Epithelial cell of esophagus (primary cell): ENCODE results near the gene KLHL29.

Source experiments
- DNase-seq: peaks from one replicate; pipeline ENCODE4 v3.0.0; 2010; ENCODE audit warnings: low read depth
- H3K4me3 ChIP-seq: 2 replicates; pipeline ENCODE4 v1.5.1; 2011; ENCODE audit warnings: mild to moderate bottlenecking, low read length, control low read depth
- TF ChIP-seq, protein P1 (sequence below): IDR thresholded peaks from 2 replicates; pipeline ENCODE4 v1.5.1; 2011; ENCODE audit warnings: low read depth, mild to moderate bottlenecking, low read length, control low read depth, inconsistent platforms; ENCODE audit not compliant: insufficient read depth; ENCODE audit errors: missing control alignments

Gene KLHL29

DNA sequence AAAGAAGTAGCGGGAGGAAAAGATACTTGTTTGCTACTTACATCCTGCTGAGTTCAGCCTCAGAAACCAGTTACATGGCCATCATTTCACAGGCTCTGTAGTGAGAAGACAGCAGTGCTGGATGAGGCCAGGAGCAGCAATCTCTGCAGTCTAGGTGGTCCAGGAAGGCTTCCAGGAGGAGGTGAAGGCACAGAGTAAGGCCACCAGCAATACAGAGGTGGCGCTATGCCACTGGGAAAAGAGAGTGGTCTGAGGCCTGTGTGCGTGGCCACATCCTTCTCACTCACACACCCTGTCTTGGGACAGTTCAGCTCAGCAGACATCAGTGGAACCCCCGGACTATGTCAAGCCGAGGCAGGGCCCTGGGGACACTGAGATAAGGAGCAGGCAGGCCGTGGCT, 162.7 kb downstream of the KLHL29 start:
- no peak for DNase-seq
- TF ChIP-seq, protein P1, sequence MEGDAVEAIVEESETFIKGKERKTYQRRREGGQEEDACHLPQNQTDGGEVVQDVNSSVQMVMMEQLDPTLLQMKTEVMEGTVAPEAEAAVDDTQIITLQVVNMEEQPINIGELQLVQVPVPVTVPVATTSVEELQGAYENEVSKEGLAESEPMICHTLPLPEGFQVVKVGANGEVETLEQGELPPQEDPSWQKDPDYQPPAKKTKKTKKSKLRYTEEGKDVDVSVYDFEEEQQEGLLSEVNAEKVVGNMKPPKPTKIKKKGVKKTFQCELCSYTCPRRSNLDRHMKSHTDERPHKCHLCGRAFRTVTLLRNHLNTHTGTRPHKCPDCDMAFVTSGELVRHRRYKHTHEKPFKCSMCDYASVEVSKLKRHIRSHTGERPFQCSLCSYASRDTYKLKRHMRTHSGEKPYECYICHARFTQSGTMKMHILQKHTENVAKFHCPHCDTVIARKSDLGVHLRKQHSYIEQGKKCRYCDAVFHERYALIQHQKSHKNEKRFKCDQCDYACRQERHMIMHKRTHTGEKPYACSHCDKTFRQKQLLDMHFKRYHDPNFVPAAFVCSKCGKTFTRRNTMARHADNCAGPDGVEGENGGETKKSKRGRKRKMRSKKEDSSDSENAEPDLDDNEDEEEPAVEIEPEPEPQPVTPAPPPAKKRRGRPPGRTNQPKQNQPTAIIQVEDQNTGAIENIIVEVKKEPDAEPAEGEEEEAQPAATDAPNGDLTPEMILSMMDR, result no peak
- no peak overlapping the region for H3K4me3 ChIP-seq

GRCh38 chr2:23548143-23548769, 163.3 kb downstream of the KLHL29 start:
- H3K4me3 ChIP-seq, result no peak overlapping the region
- TF ChIP-seq, protein P1, result no peak
- DNase-seq, result no peak

DNA sequence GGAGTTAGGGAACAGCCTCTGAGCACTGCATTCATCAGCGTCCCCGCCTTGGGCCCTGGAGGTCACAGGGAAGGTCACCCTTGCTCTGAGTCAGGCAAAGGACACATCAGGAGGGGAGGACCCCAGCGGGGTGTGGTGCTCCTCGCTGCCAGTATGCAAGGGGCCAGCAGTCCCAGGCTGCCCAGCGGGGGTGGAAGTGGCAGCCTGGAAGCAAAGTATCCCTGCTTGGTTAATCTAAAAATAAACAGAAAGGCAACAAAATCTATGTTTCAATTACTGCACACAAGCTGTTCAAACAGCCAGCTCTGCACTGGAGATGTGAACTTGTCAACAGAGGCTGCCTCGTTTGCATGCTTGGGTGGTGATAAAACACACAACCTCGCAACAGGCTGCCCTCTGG, 164.1 kb downstream of the KLHL29 start:
- H3K4me3 ChIP-seq, result no peak overlapping the region
- DNase-seq, result no peak
- TF ChIP-seq, protein P1, result no peak

DNA sequence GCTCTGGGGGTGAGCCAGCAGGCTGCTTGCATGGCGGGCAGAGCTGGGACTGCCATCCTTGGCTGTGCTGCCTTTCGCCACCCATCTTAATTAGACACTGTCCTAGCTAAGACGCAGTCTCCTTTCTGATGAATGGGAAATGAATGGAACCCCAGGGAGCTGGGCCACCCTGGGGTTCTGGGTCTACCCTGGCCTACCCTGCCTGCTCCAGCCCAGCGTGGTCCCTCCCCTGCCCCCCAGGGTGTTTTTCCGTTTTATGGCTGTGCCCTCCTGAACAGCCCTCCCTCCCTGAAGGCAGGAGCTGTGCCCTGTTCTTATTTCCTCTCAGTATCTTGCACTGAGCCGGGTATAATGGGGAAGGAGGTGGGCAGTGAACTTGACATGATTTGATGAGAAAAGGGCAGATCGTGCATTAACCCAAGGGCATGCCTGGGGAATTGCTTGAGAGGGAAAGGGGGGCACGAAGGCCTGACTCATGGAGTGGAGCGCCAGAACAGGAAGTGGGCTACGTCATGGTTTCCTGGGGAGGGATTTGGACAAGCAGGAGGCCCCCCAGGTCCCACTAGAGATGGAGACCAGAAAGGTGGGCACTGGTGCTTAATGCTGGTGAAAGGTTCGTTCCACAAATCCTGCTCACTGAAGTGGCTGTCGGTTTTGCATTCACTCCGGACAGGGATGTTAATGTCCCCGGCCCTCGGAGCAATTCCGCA, 165.0 kb downstream of the KLHL29 start:
- DNase-seq, result no peak
- no peak overlapping the region for H3K4me3 ChIP-seq
- TF ChIP-seq, protein P1, result no peak

- no peak for DNase-seq
- H3K4me3 ChIP-seq, result no peak overlapping the region
- TF ChIP-seq, protein P1, result no peak
Observed at GRCh38 chr2:23550553-23550952, 165.6 kb downstream of the KLHL29 start.

DNA sequence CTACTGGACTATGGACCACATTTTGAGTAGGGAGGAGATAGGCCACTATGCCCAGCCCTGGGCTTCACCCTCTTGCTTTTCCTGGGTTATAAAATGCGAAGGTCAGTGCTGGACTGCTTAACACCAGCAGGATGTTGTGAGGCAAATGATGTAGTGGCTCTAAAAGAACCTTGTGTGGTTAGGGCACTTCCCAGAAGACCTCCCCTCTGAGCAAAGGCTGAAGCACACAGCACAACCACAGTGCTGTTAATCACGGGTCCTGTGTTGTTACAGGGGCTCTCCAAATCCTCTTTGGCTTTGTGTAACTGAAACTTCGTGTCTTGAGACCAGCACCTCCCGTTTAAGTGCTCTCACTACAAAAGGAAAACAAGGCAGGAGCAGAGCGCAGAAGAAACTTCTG, 166.9 kb downstream of the KLHL29 start:
- DNase-seq, result no peak
- TF ChIP-seq, protein P1, result no peak
- H3K4me3 ChIP-seq, result no peak overlapping the region

DNA sequence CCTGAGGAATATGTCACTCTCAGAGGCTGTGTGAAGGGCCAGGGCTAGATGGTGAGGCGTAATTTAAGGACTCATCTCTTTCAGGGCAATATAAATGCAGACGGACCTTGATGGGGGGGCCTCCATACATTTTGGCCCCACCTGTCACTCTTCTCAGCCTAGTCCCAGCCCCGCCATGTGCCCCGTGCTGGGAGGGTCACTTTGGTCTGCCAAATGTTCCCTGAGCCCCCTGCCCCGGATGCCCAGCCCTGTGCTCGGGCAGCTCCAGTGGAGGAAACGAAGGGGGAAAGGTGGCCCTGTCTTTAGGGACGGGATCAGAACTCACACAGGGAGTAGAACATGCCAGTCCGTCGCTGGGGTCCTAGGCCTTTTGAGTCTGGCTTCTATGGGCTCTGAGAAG, 168.6 kb downstream of the KLHL29 start:
- TF ChIP-seq, protein P1, result no peak
- DNase-seq, result no peak
- no peak overlapping the region for H3K4me3 ChIP-seq
